ENCODE results near the gene MRC1. TPM values are rescaled to one million over a fixed set of nuclear protein-coding genes. Genes with fewer than 3 reads are reported as not detected.

The MRC1 gene
- total and polyA plus RNA-seq, 2 donors (not counting 1 experiment from before 2014, with no cell fraction given) = 0.12 TPM; not detected in 1

- Mint-ChIP-seq H3K9me3 (ENCODE audit: insufficient read depth) (peaks cover 2% of the 10 kb centered on the region), H3K4me3 (no peak overlapping the region), H3K27ac (no peak overlapping the region), H3K4me1 (no peaks in the 10 kb centered on the region), H3K27me3 (peaks cover 5% of the 10 kb centered on the region)
- Histone ChIP-seq H3K4me3 (ENCODE audit: control extremely low read depth in 1 of 5, extremely low read depth in 1 of 5, insufficient read depth in 1 of 5, low read depth in 2 of 5, low read length in 4 of 5) (no peak overlapping the region), H3K36me3 (replicated peaks in 1 of 2; ENCODE audit: control extremely low read depth in 1 of 2, control insufficient read depth in 1 of 2, extremely low read depth in 1 of 2, insufficient read depth in 2 of 2, low read length in 1 of 2) (no peaks in the 10 kb centered on the region), H3K4me2 (replicated peaks; ENCODE audit: low read depth, low read length, poor library complexity, severe bottlenecking) (no peak overlapping the region), H4K20me1 (ENCODE audit: control insufficient read depth, insufficient read depth, low read length, poor library complexity, severe bottlenecking) (no peaks in the 10 kb centered on the region), H3K27ac (ENCODE audit: low read length in 2 of 2) (no peak overlapping the region), H3K79me2 (ENCODE audit: control insufficient read depth, insufficient read depth, low read length) (no peaks in the 10 kb centered on the region), H3K9ac (ENCODE audit: low read length) (no peak overlapping the region), H3K27me3 (replicated peaks in 1 of 4; ENCODE audit: control extremely low read depth in 1 of 4, control insufficient read depth in 3 of 4, insufficient read depth in 4 of 4, low read length in 3 of 4) (no peaks in the 10 kb centered on the region), H3K4me1 (ENCODE audit: control insufficient read depth in 2 of 2, insufficient read depth in 2 of 2, low read length in 2 of 2) (no peaks in the 10 kb centered on the region), H3K9me3 (ENCODE audit: control extremely low read depth in 1 of 3, control insufficient read depth in 2 of 3, insufficient read depth in 1 of 3, low read length in 2 of 3) (peaks cover 0 to 3% (median 1%) of the 10 kb centered on the region in 3 donors), H2AFZ (ENCODE audit: insufficient read depth, low read depth, low read length, poor library complexity, severe bottlenecking) (no peak overlapping the region)
- ChIA-PET CTCF (no interaction called here), POLR2A (no interaction called here)
- no peak for DNase-seq
- no CpG with 5 or more reads among the region's 2 CpGs for WGBS (ENCODE audit: insufficient coverage)
- ATAC-seq (ENCODE audit: low read depth) = no peak
- TF ChIP-seq EZH2 (IDR thresholded peaks at IDR 0.05; ENCODE audit: borderline replicate concordance, insufficient read depth, low read depth, low read length, poor library complexity, severe bottlenecking) (no peak), CTCF (IDR thresholded peaks at IDR 0.05) (no peak)
- intact Hi-C loops (cut with micrococcal nuclease) = no loop called here
Observed at GRCh38 chr10:17959870-17960269, 150.7 kb downstream of the MRC1 start.

Small RNA genes lying within 50 kb of the gene (small RNA-seq; reads per million reads assigned to genes)
- not detected for gene MIR511 (ENCODE audit: insufficient read length, low read depth, low replicate concordance)

Other genes with a start within 250 kb of the MRC1 start
- gene HACD1, start 192.0 kb upstream of the MRC1 start, total RNA-seq = 1.1 and 1.6 TPM in 2 replicates
- gene HACD1, start 192.0 kb upstream of the MRC1 start, polyA plus RNA-seq = 0.12 TPM in 1 of 2 replicates, not detected in the other
- 31.6 and 35.1 TPM in 2 replicates for gene STAM, start 165.2 kb upstream of the MRC1 start, total RNA-seq
- 9.1 and 11.2 TPM in 2 replicates for gene STAM, start 165.2 kb upstream of the MRC1 start, polyA plus RNA-seq
- 0.27 and 0.34 TPM in 2 replicates for gene TMEM236, start 57.1 kb upstream of the MRC1 start, total RNA-seq
- 0.03 and 0.09 TPM in 2 replicates for gene TMEM236, start 57.1 kb upstream of the MRC1 start, polyA plus RNA-seq
- gene SLC39A12, start 142.6 kb downstream of the MRC1 start, total RNA-seq = not detected in 2 replicates
- gene SLC39A12, start 142.6 kb downstream of the MRC1 start, polyA plus RNA-seq = not detected in 2 replicates

Data from B cell (primary cell).